PC-9 (cell line): ENCODE results near the gene HMX3.

Experiments used
- EZH2 ChIP-seq: fragments of 200-600 bp; sonication (generic); IDR thresholded peaks from 2 replicates; pipeline ENCODE4 v1.8.0; 2017; ENCODE audit warnings: antibody characterized with exemption, low read depth
- TF ChIP-seq, protein P1 (sequence below): fragments of 200-600 bp; sonication (generic); conservative IDR thresholded peaks from 2 replicates; pipeline ENCODE4 v1.6.1; 2017; ENCODE audit warnings: mixed run types, antibody characterized with exemption, mild to moderate bottlenecking, moderate library complexity

DNA sequence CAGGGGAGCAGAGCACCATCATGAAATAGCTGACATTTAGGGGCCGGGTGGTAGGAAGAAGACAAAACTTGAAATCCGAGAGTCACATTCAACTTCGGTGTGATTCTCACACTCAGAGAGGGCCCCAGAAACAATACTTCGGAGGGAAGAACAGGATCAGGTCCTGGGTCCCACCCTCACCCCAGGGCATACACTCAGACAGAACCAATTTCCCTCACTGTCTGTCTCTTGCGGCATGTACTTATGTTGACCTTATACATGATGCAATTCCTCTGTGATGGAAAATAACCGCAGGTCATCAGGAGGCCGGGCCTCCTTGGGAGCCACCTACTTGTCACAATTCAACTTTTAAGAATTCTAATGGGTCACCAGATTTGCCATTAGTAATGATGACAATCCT, 26.3 kb upstream of the HMX3 start:
- TF ChIP-seq, protein P1, sequence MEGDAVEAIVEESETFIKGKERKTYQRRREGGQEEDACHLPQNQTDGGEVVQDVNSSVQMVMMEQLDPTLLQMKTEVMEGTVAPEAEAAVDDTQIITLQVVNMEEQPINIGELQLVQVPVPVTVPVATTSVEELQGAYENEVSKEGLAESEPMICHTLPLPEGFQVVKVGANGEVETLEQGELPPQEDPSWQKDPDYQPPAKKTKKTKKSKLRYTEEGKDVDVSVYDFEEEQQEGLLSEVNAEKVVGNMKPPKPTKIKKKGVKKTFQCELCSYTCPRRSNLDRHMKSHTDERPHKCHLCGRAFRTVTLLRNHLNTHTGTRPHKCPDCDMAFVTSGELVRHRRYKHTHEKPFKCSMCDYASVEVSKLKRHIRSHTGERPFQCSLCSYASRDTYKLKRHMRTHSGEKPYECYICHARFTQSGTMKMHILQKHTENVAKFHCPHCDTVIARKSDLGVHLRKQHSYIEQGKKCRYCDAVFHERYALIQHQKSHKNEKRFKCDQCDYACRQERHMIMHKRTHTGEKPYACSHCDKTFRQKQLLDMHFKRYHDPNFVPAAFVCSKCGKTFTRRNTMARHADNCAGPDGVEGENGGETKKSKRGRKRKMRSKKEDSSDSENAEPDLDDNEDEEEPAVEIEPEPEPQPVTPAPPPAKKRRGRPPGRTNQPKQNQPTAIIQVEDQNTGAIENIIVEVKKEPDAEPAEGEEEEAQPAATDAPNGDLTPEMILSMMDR, result no peak
- no peak for TF ChIP-seq EZH2
